Neutrophil (primary cell): Measurements from ENCODE around the gene C1QTNF1.

Experiments
- H3K27ac ChIP-seq: fragments of 200-600 bp; sonication (generic); 2 replicates; pipeline ENCODE4 v1.5.1; 2016; ENCODE audit warnings: mild to moderate bottlenecking, moderate library complexity
- H3K27me3 ChIP-seq: fragments of 200-600 bp; sonication (generic); 2 replicates; pipeline ENCODE4 v1.6.0; 2016; ENCODE audit warnings: mild to moderate bottlenecking
- H3K36me3 ChIP-seq: fragments of 200-600 bp; sonication (generic); 2 replicates; pipeline ENCODE4 v1.5.1; 2017
- H3K4me1 ChIP-seq, 2 experiments: fragments of 200-600 bp in 1 of 2; sonication (generic) in 1 of 2; 1 replicate in 1 of 2; 2 replicates in 1 of 2; pipeline versions ENCODE4 v1.5.1 to v1.6.1; 2013 to 2016; ENCODE audit warnings: low read depth in 1 of 2, low read length in 1 of 2, mild to moderate bottlenecking in 1 of 2, moderate library complexity in 1 of 2; ENCODE audit not compliant: control insufficient read depth in 1 of 2, insufficient read depth in 1 of 2
- H3K4me3 ChIP-seq, 2 experiments: fragments of 200-600 bp in 1 of 2; sonication (generic) in 1 of 2; 1 replicate in 1 of 2; 2 replicates in 1 of 2; pipeline ENCODE4 v1.5.1; 2013 to 2016; ENCODE audit warnings: low read depth in 1 of 2, low read length in 1 of 2, mild to moderate bottlenecking in 1 of 2, moderate library complexity in 1 of 2
- H3K9me3 ChIP-seq: fragments of 200-600 bp; sonication (generic); 2 replicates; pipeline ENCODE4 v1.5.1; 2016
- TF ChIP-seq, protein P1 (sequence below): fragments of 200-600 bp; sonication (generic); IDR thresholded peaks from 2 replicates; pipeline ENCODE4 v1.5.1; 2016; ENCODE audit warnings: antibody characterized with exemption

Gene C1QTNF1

DNA sequence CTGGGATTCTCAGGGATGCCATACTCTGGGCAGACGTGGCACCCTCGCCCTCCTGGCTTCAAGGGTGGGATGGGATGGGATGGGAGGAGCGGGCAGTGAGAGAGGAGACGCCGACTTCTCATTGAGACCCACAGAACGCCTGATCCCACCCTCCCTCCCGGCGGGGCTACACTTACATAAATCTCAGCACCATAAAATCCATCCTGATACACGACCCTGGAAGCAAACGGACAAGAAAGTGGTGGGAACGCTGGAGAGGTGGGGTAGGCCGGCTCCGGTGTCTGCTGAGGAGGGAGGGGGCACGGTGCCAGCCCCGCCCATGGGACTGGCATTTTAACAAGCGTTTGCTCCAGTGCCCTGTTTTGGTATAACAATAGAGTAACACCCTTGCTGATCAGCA lies 72.5 kb downstream of the C1QTNF1 start:
- H3K9me3 ChIP-seq: no peaks in the 10 kb centered on the region
- no peaks in the 10 kb centered on the region for H3K4me1 ChIP-seq
- H3K27ac ChIP-seq: no peak overlapping the region
- TF ChIP-seq, protein P1, sequence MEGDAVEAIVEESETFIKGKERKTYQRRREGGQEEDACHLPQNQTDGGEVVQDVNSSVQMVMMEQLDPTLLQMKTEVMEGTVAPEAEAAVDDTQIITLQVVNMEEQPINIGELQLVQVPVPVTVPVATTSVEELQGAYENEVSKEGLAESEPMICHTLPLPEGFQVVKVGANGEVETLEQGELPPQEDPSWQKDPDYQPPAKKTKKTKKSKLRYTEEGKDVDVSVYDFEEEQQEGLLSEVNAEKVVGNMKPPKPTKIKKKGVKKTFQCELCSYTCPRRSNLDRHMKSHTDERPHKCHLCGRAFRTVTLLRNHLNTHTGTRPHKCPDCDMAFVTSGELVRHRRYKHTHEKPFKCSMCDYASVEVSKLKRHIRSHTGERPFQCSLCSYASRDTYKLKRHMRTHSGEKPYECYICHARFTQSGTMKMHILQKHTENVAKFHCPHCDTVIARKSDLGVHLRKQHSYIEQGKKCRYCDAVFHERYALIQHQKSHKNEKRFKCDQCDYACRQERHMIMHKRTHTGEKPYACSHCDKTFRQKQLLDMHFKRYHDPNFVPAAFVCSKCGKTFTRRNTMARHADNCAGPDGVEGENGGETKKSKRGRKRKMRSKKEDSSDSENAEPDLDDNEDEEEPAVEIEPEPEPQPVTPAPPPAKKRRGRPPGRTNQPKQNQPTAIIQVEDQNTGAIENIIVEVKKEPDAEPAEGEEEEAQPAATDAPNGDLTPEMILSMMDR: no peak
- H3K27me3 ChIP-seq: peaks cover 82% of the 10 kb centered on the region
- no peaks in the 10 kb centered on the region for H3K36me3 ChIP-seq
- H3K4me3 ChIP-seq: no peak overlapping the region

DNA sequence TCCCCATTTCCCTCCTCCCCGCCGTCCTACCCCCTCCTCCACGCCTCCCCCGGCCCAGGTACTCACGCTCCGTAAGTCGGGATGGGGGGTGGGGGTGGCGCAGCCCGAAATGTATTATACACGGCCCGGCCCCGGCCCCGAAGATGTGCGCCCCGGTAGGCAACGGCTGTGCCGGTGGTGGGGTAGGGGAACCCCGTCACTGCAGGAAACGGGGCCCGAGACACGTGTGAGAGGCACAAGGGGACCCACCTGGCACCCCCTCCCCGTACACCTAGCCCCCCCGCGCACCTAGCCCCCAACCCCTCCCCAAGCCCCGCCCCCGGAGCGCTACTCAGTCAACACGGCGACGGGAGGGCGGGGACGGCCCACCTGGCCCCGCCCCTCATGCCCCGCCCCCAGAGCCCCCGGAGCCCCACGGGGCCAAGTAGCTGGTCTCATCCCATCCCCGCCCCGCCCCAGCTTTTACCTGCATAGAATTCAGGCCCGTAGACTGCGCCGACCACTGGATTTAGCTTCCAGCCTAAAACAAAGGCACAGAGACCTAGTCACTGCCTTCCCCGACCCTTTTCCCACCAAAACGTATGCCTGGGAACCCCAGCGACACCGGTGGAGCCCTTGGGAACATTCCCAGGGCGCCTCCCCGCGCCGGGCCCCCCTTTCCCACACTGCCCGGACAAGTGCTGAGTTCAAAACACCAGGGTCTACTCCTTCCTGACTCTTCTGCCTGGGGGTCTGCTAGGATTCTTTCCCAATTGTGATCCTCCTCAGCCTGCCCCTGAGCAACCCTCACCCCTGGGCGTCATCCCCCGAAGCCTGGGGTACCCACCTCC lies 73.5 kb downstream of the C1QTNF1 start:
- TF ChIP-seq, protein P1: no peak
- peaks cover 91% of the 10 kb centered on the region for H3K27me3 ChIP-seq
- H3K4me1 ChIP-seq: no peaks in the 10 kb centered on the region
- no peak overlapping the region for H3K27ac ChIP-seq
- no peak overlapping the region for H3K4me3 ChIP-seq
- no peaks in the 10 kb centered on the region for H3K9me3 ChIP-seq
- H3K36me3 ChIP-seq: no peaks in the 10 kb centered on the region

DNA sequence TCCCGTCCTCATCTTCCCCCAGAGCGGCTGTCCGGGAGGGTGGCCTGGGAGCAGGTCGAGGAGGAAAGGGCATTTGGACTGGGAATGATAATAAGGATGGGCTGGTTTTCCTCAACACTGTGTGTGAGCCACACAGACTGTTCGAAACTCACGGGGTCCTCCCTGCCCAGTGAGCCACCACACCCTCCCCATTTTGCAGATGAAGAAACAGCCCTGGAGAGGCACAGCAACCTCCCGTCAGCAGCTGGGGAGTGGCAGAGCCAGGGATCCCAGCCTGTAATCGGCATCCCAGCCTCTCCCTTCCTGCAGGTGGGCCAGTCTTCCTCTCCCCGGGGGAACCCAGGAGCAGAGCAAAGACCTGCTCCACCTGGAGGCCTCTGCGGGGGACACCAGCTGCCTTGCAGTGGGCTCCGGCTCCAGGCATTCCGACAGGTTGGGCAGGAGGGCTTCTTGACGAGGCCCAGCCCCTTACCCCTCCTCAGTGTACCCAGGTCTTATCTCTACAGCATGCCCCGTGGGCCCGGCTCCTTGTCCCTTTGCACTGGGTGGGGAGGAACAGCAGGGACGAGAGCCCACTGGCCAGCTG lies 74.4 kb downstream of the C1QTNF1 start:
- Histone ChIP-seq H3K27me3 (peaks cover 92% of the 10 kb centered on the region), H3K36me3 (no peaks in the 10 kb centered on the region), H3K4me3 (no peak overlapping the region), H3K9me3 (no peaks in the 10 kb centered on the region), H3K4me1 (no peaks in the 10 kb centered on the region), H3K27ac (no peak overlapping the region)
- TF ChIP-seq, protein P1: no peak
